GM12878 (cell line): ENCODE results near the gene SPPL3. TPM values are rescaled to one million over a fixed set of nuclear protein-coding genes. Genes with fewer than 3 reads are reported as not detected.
A peak's percentile ranks its signal among the peaks of the same experiment; 100 is the strongest.

Experiments used
- ATAC-seq: fragments of 200-7000 bp; cut with Tn5 transposase; 3 replicates; pipeline ENCODE4 v1.9.1; 2020; ENCODE audit warnings: mild to moderate bottlenecking, moderate library complexity
- BruUV-seq: library from RNA; stranded (reverse); fragments of 400-500 nt; replicated peaks from 2 replicates; lab custom pipeline; 2021; lab: Mats Ljungman, UMichigan
- CTCF ChIA-PET: fragments of 300-600 bp; sonication (Branson Sonifier 250); formaldehyde crosslinking; extraction: SDS; loops from one replicate; lab custom pipeline; 2021; ENCODE audit warnings: inconsistent platforms; lab: Yijun Ruan, JAX
- POLR2A ChIA-PET: fragments of 350-600 bp; formaldehyde crosslinking; extraction: SDS; loops from one replicate; lab custom pipeline; 2021; ENCODE audit warnings: inconsistent platforms; lab: Charles Lee
- RAD21 ChIA-PET: fragments of 300-600 bp; sonication (Branson Sonifier 250); formaldehyde crosslinking; loops from one replicate; lab custom pipeline; 2023; ENCODE audit warnings: antibody characterized with exemption; ENCODE audit not compliant: unreplicated experiment; lab: Charles Lee
- SMC1A ChIA-PET: fragments of 300-600 bp; sonication (Branson Sonifier 250); formaldehyde crosslinking; loops from one replicate; lab custom pipeline; 2023; ENCODE audit not compliant: unreplicated experiment, uncharacterized antibody; lab: Charles Lee
- DNase-seq: peaks from one replicate; pipeline ENCODE4 v3.0.0-alpha.2; 2011; ENCODE audit warnings: low read depth, low spot score
- FAIRE-seq: peaks from 3 replicates; lab custom pipeline; 2011; peaks lifted over from hg19 to GRCh38; lab: Jason Lieb, UNC
- H2AFZ ChIP-seq: 2 replicates; pipeline ENCODE4 v1.6.0; 2011; ENCODE audit warnings: low read depth, low read length, control low read depth; ENCODE audit not compliant: control insufficient read depth
- H3K27ac ChIP-seq: 2 replicates; pipeline ENCODE4 v1.5.1; 2011; ENCODE audit warnings: control low read depth; ENCODE audit not compliant: control insufficient read depth, insufficient read depth
- H3K27me3 ChIP-seq, 2 experiments: replicated peaks in 1 of 2; 2 replicates each; pipeline versions ENCODE4 v1.6.0 to v1.6.1; 2011; ENCODE audit warnings: low read length in 1 of 2; ENCODE audit not compliant: control insufficient read depth in 2 of 2, insufficient read depth in 2 of 2
- H3K36me3 ChIP-seq, 2 experiments: 2 replicates each; pipeline ENCODE4 v1.5.1; 2011; ENCODE audit warnings: low read length in 1 of 2; ENCODE audit not compliant: control insufficient read depth in 2 of 2, insufficient read depth in 2 of 2
- H3K4me1 ChIP-seq: 2 replicates; pipeline ENCODE4 v1.6.1; 2011; ENCODE audit warnings: mild to moderate bottlenecking, low read length, moderate library complexity, mixed read lengths; ENCODE audit not compliant: control insufficient read depth, insufficient read depth
- H3K4me2 ChIP-seq: 2 replicates; pipeline ENCODE4 v1.6.0; 2011; ENCODE audit warnings: control low read depth; ENCODE audit not compliant: control insufficient read depth, insufficient read depth
- H3K4me3 ChIP-seq: fragments of 200-600 bp; sonication (generic); 2 replicates; pipeline ENCODE4 v1.5.1; 2016
- H3K79me2 ChIP-seq: 2 replicates; pipeline ENCODE4 v1.6.0; 2011; ENCODE audit warnings: low read length; ENCODE audit not compliant: control insufficient read depth, insufficient read depth
- H3K9ac ChIP-seq: 2 replicates; pipeline ENCODE4 v1.8.0; 2011; ENCODE audit warnings: low read length, control low read depth, mixed read lengths; ENCODE audit not compliant: control insufficient read depth, insufficient read depth
- H3K9me3 ChIP-seq: replicated peaks from 3 replicates; pipeline ENCODE4 v1.5.1; 2011; ENCODE audit warnings: mild to moderate bottlenecking, low read length; ENCODE audit not compliant: control insufficient read depth, insufficient read depth
- H4K20me1 ChIP-seq: 2 replicates; pipeline ENCODE4 v1.6.0; 2011; ENCODE audit not compliant: control insufficient read depth, insufficient read depth
- CHD1 ChIP-seq: IDR thresholded peaks from 2 replicates; pipeline ENCODE4 v1.6.1; 2012; ENCODE audit warnings: low read depth, low read length, improper control_type of control experiment
- POLR2A ChIP-seq: IDR thresholded peaks from 2 replicates; pipeline ENCODE4 v1.6.1; 2011; ENCODE audit warnings: low read depth, mild to moderate bottlenecking, low read length
- TAF1 ChIP-seq: IDR thresholded peaks from 2 replicates; pipeline ENCODE4 v1.6.1; 2011; ENCODE audit warnings: mild to moderate bottlenecking, low read depth, low read length, borderline replicate concordance
- WGBS: methylation state at CpG from one replicate; pipeline ENCODE4 v1.1.6; 2016; ENCODE audit warnings: low lambda C conversion rate; ENCODE audit not compliant: insufficient replicate concordance, insufficient coverage; ENCODE audit errors: missing lambda C conversion rate; 5-methylcytosine and 5-hydroxymethylcytosine counted together
- in situ Hi-C: fragments of 300-500 bp; cut with MboI; formaldehyde crosslinking; loops from 9 replicates; pipeline ENCODE4 v1.14.3; 2018; ENCODE audit warnings: mixed read lengths
- intact Hi-C: fragments of 100-400 bp; cut with micrococcal nuclease; formaldehyde crosslinking; loops from one replicate; pipeline ENCODE4 v1.14.2; 2022; ENCODE audit not compliant: unreplicated experiment
- polyA plus RNA-seq, 11 experiments: library from polyadenylated mRNA; depleted of rRNA in 4 of 11; unstranded in 6 of 11; stranded (reverse) in 5 of 11; fragments of >200 nt; fragmentation: Nextera tagmentation in 4 of 11; fragmentation: Illumina TruSeq in 1 of 11; extraction: Ambion mirVana in 4 of 11; extraction: Trizol in 1 of 11; gene quantifications; 1 replicate in 1 of 11; 2 replicates in 10 of 11; pipeline versions ENCODE4 v1.2.1 to v1.2.3, GENCODE V29; 2011 to 2016; ENCODE audit warnings: inconsistent platforms in 2 of 11, missing spikeins in 2 of 11, low read depth in 1 of 11
- total RNA-seq, 4 experiments: library from RNA; depleted of rRNA in 3 of 4; stranded (reverse); fragments of >200 nt in 3 of 4; fragmentation: Illumina TruSeq in 1 of 4; extraction: Trizol in 1 of 4; gene quantifications; 2 replicates each; pipeline versions ENCODE4 v1.2.1 to v1.2.3, GENCODE V29; 2013 to 2021

Gene SPPL3
- total and polyA plus RNA-seq, 10 of the 15 experiments (the other 5 are each of a cell fraction or from before 2014, with no cell fraction given), result 4.3 to 45.5 (median 11.7) TPM

GRCh38 chr12:120760349-120761254, 143.6 kb downstream of the SPPL3 start:
- Histone ChIP-seq H3K79me2 (no peaks in the 10 kb centered on the region), H3K27ac (no peak overlapping the region), H3K4me2 (no peak overlapping the region), H3K4me1 (no peaks in the 10 kb centered on the region), H3K9ac (no peak overlapping the region), H3K4me3 (no peak overlapping the region), H4K20me1 (no peaks in the 10 kb centered on the region)
- ChIA-PET CTCF (interaction anchor here (0.9 kb wide), 1 partner anchor 211 kb away, joined by 4 read pairs; no protein-coding TSS in a partner anchor), POLR2A (no interaction called here), SMC1A (interaction anchor here (1.1 to 1.4 kb wide), 2 partner anchors 26 to 211 kb away, joined by 3 to 4 read pairs; no protein-coding TSS in a partner anchor)
- DNase-seq (no peak), ATAC-seq (no peak), FAIRE-seq (peak; percentile 66)
- WGBS, result 95% methylated on average over 20 of the region's 21 CpGs
- intact Hi-C loops, result no loop called here
- no TSS peak for BruUV-seq
- TF ChIP-seq POLR2A (peak; percentile 51; the same call in 1 of the 2 replicates), CHD1 (no peak)
- TF ChIP-seq, all 136 proteins: peak for 1
- RAD21 ChIA-PET, result no interaction called here
- Histone ChIP-seq H2AFZ (no peak overlapping the region), H3K36me3 (peaks cover 8 to 9% of the 10 kb centered on the region in 2 experiments; a peak in 3 of 4 replicates), H3K27me3 (no peaks in the 10 kb centered on the region), H3K9me3 (no peaks in the 10 kb centered on the region; the same call in 2 of the 3 replicates)
- in situ Hi-C loops, result no loop called here

- CTCF ChIA-PET, result interaction anchor here (0.9 to 2.3 kb wide), 2 partner anchors 177 to 212 kb away, joined by 4 to 5 read pairs; no protein-coding TSS in a partner anchor
- Histone ChIP-seq H3K9ac (no peak overlapping the region), H3K9me3 (peaks cover 3% of the 10 kb centered on the region), H4K20me1 (no peaks in the 10 kb centered on the region), H3K4me1 (no peaks in the 10 kb centered on the region), H3K36me3 (peaks cover 5 to 8% of the 10 kb centered on the region in 2 experiments; a peak in 3 of 4 replicates), H3K27me3 (no peaks in the 10 kb centered on the region), H3K4me3 (no peak overlapping the region), H3K4me2 (no peak overlapping the region), H3K27ac (no peak overlapping the region), H3K79me2 (no peaks in the 10 kb centered on the region), H2AFZ (no peak overlapping the region)
- POLR2A ChIA-PET, result no interaction called here
- RAD21 ChIA-PET, result no interaction called here
- intact Hi-C loops, result no loop called here
- no peak for FAIRE-seq
- SMC1A ChIA-PET, result no interaction called here
- TF ChIP-seq POLR2A, result 0 out of 2 replicates have a peak, but pooled peaks have one; percentile 9
- TF ChIP-seq TAF1, result no peak
- BruUV-seq, result no TSS peak
- DNase-seq, result no peak
- in situ Hi-C loops, result no loop called here
- ATAC-seq, result no peak
- WGBS, result 90% methylated on average over 26 of the region's 27 CpGs
Measured at GRCh38 chr12:120759591-120760348, 144.4 kb downstream of the SPPL3 start.
